ENCODE data around the gene CRYAB. TPM values are rescaled to one million over a fixed set of nuclear protein-coding genes. Genes with fewer than 3 reads are reported as not detected.
A peak's percentile ranks its signal among the peaks of the same experiment; 100 is the strongest.

Gene CRYAB
- total RNA-seq, 1 experiment from 2014 or later, result 2.1 TPM

DNA sequence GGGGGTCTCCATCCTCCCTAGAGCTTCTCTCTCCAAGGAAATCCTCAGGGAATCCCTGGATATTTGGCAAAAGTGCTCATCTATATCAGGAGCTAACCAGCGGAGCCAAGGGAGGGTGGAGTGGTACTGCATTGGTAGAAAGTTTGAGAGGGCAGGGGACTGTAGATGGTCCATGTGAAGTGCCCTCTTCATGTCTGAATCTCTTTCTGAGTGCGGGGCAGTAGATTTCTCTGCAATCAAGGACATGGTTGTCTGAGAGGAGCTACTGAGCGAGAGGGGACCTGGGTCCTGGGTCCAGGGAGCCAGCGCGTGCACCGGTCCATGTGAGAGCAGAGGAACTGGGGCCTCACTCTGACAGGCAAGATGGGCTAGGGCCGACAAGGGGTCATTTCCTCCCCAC lies 26.3 kb upstream of the CRYAB start:
- Mint-ChIP-seq H3K27me3 (ENCODE audit: low read depth) (no peaks in the 10 kb centered on the region; the same call in 1 of the 2 replicates), H3K4me3 (peak overlapping the region; percentile 68)
- peak; percentile 9 for ATAC-seq

DNA sequence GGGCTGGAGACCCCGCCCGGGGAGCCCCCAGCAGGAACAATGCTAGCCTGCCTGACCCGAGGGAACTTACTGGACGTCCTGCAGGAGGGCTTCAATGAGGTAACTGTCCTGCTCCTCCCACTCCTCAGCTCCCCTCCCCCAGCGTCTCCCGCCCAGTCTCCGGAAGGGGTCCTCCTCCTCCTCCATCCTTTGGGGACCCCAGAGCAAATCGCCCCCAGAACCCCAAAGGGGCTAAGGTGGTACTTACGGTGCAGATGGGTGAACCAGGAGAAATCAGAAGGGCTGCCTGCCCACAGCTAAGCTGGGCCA lies 25.8 kb upstream of the CRYAB start:
- Mint-ChIP-seq H3K9me3 (no peaks in the 10 kb centered on the region), H3K4me3 (peak overlapping the region; percentile 68), H3K27me3 (ENCODE audit: low read depth) (no peaks in the 10 kb centered on the region; the same call in 1 of the 2 replicates), H3K4me1 (peaks cover 44% of the 10 kb centered on the region), H3K36me3 (no peaks in the 10 kb centered on the region), H3K27ac (peak overlapping the region; percentile 41; the same call in 1 of the 2 replicates)
- no peak for DNase-seq (ENCODE audit: low spot score)
- ChIA-PET CTCF (interaction anchor here (0.7 to 7.9 kb wide), 6 partner anchors 10 to 84 kb away, joined by 3 to 121 read pairs (median 12); no protein-coding TSS in a partner anchor), POLR2A (interaction anchor here (0.6 to 3.2 kb wide), 8 partner anchors 11 to 171 kb away, joined by 3 to 17 read pairs (median 4); partner anchors contain the start of genes ALG9, C11orf52 and PPP2R1B)
- ATAC-seq, result peak; percentile 69
- TF ChIP-seq CREB1 (CRISPR knock-in tag; IDR thresholded peaks at IDR 0.05), result no peak
- no peak for TF ChIP-seq RELA (CRISPR knock-in tag; IDR thresholded peaks at IDR 0.05; ENCODE audit: borderline replicate concordance)
- TF ChIP-seq, protein P1, sequence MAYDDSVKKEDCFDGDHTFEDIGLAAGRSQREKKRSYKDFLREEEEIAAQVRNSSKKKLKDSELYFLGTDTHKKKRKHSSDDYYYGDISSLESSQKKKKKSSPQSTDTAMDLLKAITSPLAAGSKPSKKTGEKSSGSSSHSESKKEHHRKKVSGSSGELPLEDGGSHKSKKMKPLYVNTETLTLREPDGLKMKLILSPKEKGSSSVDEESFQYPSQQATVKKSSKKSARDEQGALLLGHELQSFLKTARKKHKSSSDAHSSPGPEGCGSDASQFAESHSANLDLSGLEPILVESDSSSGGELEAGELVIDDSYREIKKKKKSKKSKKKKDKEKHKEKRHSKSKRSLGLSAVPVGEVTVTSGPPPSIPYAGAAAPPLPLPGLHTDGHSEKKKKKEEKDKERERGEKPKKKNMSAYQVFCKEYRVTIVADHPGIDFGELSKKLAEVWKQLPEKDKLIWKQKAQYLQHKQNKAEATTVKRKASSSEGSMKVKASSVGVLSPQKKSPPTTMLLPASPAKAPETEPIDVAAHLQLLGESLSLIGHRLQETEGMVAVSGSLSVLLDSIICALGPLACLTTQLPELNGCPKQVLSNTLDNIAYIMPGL (CRISPR knock-in tag; IDR thresholded peaks at IDR 0.05), result 0 out of 2 replicates have a peak, but pooled peaks have one; percentile 16
- TF ChIP-seq, protein P2, sequence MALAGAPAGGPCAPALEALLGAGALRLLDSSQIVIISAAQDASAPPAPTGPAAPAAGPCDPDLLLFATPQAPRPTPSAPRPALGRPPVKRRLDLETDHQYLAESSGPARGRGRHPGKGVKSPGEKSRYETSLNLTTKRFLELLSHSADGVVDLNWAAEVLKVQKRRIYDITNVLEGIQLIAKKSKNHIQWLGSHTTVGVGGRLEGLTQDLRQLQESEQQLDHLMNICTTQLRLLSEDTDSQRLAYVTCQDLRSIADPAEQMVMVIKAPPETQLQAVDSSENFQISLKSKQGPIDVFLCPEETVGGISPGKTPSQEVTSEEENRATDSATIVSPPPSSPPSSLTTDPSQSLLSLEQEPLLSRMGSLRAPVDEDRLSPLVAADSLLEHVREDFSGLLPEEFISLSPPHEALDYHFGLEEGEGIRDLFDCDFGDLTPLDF (CRISPR knock-in tag; IDR thresholded peaks at IDR 0.05), result no peak
- TF ChIP-seq FOXP1 (CRISPR knock-in tag; IDR thresholded peaks at IDR 0.05; ENCODE audit: borderline replicate concordance), result no peak
- TF ChIP-seq, protein P3, sequence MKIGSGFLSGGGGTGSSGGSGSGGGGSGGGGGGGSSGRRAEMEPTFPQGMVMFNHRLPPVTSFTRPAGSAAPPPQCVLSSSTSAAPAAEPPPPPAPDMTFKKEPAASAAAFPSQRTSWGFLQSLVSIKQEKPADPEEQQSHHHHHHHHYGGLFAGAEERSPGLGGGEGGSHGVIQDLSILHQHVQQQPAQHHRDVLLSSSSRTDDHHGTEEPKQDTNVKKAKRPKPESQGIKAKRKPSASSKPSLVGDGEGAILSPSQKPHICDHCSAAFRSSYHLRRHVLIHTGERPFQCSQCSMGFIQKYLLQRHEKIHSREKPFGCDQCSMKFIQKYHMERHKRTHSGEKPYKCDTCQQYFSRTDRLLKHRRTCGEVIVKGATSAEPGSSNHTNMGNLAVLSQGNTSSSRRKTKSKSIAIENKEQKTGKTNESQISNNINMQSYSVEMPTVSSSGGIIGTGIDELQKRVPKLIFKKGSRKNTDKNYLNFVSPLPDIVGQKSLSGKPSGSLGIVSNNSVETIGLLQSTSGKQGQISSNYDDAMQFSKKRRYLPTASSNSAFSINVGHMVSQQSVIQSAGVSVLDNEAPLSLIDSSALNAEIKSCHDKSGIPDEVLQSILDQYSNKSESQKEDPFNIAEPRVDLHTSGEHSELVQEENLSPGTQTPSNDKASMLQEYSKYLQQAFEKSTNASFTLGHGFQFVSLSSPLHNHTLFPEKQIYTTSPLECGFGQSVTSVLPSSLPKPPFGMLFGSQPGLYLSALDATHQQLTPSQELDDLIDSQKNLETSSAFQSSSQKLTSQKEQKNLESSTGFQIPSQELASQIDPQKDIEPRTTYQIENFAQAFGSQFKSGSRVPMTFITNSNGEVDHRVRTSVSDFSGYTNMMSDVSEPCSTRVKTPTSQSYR (CRISPR knock-in tag; IDR thresholded peaks at IDR 0.05), result no peak
- no peak for TF ChIP-seq EMX1 (CRISPR knock-in tag; IDR thresholded peaks at IDR 0.05)
- no peak; the same call in 1 of the 2 replicates for TF ChIP-seq ZNF423 (CRISPR knock-in tag; IDR thresholded peaks at IDR 0.05)
- TF ChIP-seq, protein P4, sequence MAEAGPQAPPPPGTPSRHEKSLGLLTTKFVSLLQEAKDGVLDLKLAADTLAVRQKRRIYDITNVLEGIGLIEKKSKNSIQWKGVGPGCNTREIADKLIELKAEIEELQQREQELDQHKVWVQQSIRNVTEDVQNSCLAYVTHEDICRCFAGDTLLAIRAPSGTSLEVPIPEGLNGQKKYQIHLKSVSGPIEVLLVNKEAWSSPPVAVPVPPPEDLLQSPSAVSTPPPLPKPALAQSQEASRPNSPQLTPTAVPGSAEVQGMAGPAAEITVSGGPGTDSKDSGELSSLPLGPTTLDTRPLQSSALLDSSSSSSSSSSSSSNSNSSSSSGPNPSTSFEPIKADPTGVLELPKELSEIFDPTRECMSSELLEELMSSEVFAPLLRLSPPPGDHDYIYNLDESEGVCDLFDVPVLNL (CRISPR knock-in tag; IDR thresholded peaks at IDR 0.05; ENCODE audit: borderline replicate concordance, low read depth), result no peak
- TF ChIP-seq, protein P5, sequence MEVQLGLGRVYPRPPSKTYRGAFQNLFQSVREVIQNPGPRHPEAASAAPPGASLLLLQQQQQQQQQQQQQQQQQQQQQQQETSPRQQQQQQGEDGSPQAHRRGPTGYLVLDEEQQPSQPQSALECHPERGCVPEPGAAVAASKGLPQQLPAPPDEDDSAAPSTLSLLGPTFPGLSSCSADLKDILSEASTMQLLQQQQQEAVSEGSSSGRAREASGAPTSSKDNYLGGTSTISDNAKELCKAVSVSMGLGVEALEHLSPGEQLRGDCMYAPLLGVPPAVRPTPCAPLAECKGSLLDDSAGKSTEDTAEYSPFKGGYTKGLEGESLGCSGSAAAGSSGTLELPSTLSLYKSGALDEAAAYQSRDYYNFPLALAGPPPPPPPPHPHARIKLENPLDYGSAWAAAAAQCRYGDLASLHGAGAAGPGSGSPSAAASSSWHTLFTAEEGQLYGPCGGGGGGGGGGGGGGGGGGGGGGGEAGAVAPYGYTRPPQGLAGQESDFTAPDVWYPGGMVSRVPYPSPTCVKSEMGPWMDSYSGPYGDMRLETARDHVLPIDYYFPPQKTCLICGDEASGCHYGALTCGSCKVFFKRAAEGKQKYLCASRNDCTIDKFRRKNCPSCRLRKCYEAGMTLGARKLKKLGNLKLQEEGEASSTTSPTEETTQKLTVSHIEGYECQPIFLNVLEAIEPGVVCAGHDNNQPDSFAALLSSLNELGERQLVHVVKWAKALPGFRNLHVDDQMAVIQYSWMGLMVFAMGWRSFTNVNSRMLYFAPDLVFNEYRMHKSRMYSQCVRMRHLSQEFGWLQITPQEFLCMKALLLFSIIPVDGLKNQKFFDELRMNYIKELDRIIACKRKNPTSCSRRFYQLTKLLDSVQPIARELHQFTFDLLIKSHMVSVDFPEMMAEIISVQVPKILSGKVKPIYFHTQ (CRISPR knock-in tag; IDR thresholded peaks at IDR 0.05), result no peak
- TF ChIP-seq SOX15 (CRISPR knock-in tag; IDR thresholded peaks at IDR 0.05), result no peak
- TF ChIP-seq, protein P6, sequence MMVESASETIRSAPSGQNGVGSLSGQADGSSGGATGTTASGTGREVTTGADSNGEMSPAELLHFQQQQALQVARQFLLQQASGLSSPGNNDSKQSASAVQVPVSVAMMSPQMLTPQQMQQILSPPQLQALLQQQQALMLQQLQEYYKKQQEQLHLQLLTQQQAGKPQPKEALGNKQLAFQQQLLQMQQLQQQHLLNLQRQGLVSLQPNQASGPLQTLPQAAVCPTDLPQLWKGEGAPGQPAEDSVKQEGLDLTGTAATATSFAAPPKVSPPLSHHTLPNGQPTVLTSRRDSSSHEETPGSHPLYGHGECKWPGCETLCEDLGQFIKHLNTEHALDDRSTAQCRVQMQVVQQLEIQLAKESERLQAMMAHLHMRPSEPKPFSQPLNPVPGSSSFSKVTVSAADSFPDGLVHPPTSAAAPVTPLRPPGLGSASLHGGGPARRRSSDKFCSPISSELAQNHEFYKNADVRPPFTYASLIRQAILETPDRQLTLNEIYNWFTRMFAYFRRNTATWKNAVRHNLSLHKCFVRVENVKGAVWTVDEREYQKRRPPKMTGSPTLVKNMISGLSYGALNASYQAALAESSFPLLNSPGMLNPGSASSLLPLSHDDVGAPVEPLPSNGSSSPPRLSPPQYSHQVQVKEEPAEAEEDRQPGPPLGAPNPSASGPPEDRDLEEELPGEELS (CRISPR knock-in tag; IDR thresholded peaks at IDR 0.05), result no peak
- TF ChIP-seq MYBL2 (CRISPR knock-in tag; IDR thresholded peaks at IDR 0.05), result 0 out of 2 replicates have a peak, but pooled peaks have one; percentile 11
- no peak for TF ChIP-seq KAT7 (CRISPR knock-in tag; IDR thresholded peaks at IDR 0.05; ENCODE audit: borderline replicate concordance)
- TF ChIP-seq GTF2I (CRISPR knock-in tag; conservative IDR thresholded peaks at IDR 0.05), result no peak
- TF ChIP-seq RORB (CRISPR knock-in tag; IDR thresholded peaks at IDR 0.05), result no peak

More for the DNA sequence above, 26.3 kb upstream of the CRYAB start:
- Mint-ChIP-seq H3K9me3 (no peaks in the 10 kb centered on the region), H3K4me1 (peaks cover 44% of the 10 kb centered on the region), H3K36me3 (no peaks in the 10 kb centered on the region), H3K27ac (peak overlapping the region; percentile 41)
- TF ChIP-seq, protein P5 (CRISPR knock-in tag; IDR thresholded peaks at IDR 0.05), result no peak
- CTCF ChIA-PET, result interaction anchor here (0.7 to 7.9 kb wide), 8 partner anchors 10 to 83 kb away, joined by 3 to 121 read pairs (median 9); partner anchors contain the start of genes ALG9 and C11orf52
- POLR2A ChIA-PET, result interaction anchor here (0.6 to 3.2 kb wide), 8 partner anchors 11 to 172 kb away, joined by 3 to 17 read pairs (median 4); partner anchors contain the start of genes ALG9, C11orf52 and PPP2R1B
- no peak for DNase-seq (ENCODE audit: low spot score)

Measured in WTC11 (cell line).